GM12892 (cell line): ENCODE measurements around the gene MMAA.

ENCODE experiments used
- POLR2A ChIP-seq: IDR thresholded peaks from 2 replicates; pipeline ENCODE4 v1.6.1; 2011; ENCODE audit warnings: low read depth, low read length, control low read depth
- POLR2AphosphoS5 ChIP-seq: IDR thresholded peaks from 2 replicates; pipeline ENCODE4 v1.6.1; 2011; ENCODE audit warnings: low read depth, low read length, control low read depth
- TAF1 ChIP-seq: IDR thresholded peaks from 2 replicates; pipeline ENCODE4 v1.6.1; 2011; ENCODE audit warnings: low read depth, mild to moderate bottlenecking, control low read depth, low read length, borderline replicate concordance

DNA sequence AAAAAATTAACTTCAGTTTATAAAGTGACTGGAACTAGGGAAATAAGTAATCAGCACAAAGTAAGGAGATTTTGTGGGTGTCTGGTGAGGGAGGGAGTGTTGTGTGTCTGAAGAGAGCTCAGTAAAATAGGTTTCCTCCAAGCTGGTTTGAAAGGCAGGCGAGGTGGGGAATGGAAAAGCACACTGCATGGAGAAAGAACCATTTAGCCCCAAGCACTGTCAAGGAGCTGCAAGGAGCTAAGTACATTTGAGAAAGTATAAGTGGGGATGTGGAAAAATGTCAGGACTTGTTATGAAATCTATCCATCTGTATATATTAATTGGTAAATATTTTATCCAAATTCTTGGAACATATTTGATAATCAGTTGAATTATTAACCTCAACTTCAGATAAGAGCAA lies 61.7 kb downstream of the MMAA start:
- TF ChIP-seq POLR2AphosphoS5 = no peak
- no peak for TF ChIP-seq POLR2A
- TF ChIP-seq TAF1 = no peak
